GM12892 (cell line): Measurements from ENCODE around the gene ZMIZ1.

ENCODE experiments used
- DNase-seq: peaks from one replicate; pipeline ENCODE4 v3.0.0; 2011; ENCODE audit not compliant: insufficient read length
- FAIRE-seq: peaks from 2 replicates; lab custom pipeline; 2011; peaks lifted over from hg19 to GRCh38; lab: Jason Lieb, UNC
- POLR2A ChIP-seq: IDR thresholded peaks from 2 replicates; pipeline ENCODE4 v1.6.1; 2011; ENCODE audit warnings: low read depth, low read length, control low read depth
- POLR2AphosphoS5 ChIP-seq: IDR thresholded peaks from 2 replicates; pipeline ENCODE4 v1.6.1; 2011; ENCODE audit warnings: low read depth, low read length, control low read depth
- TAF1 ChIP-seq: IDR thresholded peaks from 2 replicates; pipeline ENCODE4 v1.6.1; 2011; ENCODE audit warnings: low read depth, mild to moderate bottlenecking, control low read depth, low read length, borderline replicate concordance

Gene ZMIZ1

DNA sequence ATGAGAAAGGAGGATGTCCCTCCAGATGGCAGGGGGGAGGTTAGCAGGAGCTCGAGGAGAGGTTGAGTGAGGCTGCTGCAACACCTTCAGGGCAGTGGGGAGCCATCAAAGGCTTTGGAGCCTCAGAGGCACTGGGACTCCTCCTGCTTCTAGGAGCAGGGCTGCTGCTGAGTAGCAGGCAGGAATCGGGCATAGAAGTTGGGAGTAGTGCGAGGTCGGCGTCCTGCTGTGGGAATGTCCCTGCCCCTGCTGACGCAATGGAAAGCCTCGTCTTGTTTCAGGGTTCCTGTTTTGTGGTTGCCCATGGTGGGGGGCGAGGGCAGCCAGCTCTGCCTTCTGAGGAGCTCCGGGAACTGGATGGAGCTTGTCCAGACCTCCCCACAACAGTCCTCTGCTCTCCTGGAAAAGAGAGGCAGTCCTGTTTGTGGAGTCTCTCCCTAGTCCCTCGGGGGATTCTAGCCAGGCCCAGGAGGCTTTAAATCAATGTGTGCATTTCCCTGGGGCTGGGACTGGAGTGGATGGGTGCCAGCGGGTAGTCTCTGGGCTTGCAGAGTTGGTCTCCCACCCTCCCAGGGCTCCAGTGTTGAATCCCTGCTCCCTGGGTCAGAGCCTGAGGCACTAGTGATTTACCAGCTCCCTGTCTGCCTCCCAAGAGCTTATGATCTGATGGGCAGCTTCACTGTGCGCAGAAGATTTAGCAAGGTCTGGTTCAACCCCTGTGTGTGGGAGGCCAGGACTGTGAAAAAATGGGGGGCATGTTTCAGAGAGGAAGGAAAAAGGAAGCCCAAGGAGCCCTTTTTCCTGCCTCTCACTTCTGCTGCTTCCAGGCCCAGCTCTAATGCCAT is 179.8 kb downstream of the ZMIZ1 start:
- FAIRE-seq = peak; percentile 82
- DNase-seq = no peak
- TF ChIP-seq TAF1 = no peak
- peak; percentile 61; the same call in 1 of the 2 replicates for TF ChIP-seq POLR2A

DNA sequence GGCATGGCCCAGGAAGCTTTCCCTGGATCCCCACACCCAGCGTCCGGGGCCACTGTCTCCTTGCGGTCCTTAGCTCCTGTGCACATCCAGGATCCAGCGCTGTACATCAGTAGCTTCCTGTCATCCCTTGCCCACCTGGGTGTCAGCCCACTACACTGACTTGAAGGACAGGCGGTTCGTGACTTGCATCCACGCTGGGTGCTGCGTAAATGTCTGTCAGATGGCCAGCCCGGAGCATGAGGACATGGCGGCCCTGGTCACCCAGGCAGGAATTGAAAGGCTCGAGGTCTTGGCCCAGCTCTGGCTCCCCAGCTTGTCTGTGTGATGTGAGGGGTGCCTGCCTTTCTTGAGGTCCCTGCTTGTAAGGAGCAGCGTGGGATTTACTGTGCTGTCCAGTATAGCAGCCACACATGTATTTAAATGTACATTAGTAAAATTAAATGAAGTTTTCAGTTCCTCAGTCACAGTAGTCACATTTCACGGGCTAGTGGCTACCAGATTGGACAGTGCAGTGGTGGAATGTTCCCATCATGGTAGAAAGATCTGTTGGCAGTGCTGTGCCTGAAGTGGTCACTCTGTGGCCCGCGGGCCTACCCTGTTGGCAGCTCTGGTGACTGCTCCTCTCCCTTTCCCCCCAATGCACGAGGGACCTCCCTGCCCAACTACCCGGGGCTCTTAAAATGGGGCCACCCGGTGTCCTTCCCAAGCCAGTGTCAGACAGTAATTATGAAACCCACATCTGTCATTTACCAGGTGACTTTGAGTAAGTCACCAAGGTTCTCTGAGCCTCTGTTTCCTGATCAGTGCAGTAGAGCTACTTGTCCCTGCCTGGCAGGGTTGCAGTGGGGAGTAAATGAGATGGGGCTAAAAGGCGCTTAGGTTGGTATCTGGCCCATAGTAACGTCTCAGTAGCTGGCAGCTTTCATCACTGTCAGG is 180.7 kb downstream of the ZMIZ1 start:
- peak; percentile 72 for TF ChIP-seq POLR2AphosphoS5
- TF ChIP-seq POLR2A = peak; percentile 77
- peak; percentile 73; the same call in 1 of the 2 replicates for TF ChIP-seq TAF1
- peak; percentile 48 for DNase-seq

DNA sequence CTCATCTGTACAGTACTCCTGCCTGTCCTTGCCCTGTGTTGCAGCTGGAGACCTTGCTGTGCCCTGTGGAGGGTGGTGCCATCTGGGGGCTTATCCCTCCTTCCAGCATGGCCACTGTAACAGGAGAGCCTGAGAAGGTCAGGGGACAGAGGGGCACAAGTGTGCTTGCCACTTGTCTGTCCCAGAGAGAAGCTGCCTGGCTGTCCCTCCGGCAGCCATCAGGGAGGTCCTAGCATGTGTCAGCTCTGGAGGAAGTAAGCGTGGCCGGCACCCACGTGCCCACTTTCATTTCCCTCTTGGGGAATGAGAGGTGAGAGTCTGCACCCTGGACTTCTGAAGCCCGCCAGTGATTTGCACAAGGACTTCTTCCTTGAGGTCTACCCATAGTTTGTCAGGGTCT is 181.5 kb downstream of the ZMIZ1 start:
- TF ChIP-seq POLR2A (no peak; the same call in 1 of the 2 replicates), POLR2AphosphoS5 (no peak), TAF1 (no peak)
- no peak for FAIRE-seq
- peak; percentile 40 for DNase-seq

More for the DNA sequence above, 180.7 kb downstream of the ZMIZ1 start:
- peak; percentile 96 for FAIRE-seq

DNA sequence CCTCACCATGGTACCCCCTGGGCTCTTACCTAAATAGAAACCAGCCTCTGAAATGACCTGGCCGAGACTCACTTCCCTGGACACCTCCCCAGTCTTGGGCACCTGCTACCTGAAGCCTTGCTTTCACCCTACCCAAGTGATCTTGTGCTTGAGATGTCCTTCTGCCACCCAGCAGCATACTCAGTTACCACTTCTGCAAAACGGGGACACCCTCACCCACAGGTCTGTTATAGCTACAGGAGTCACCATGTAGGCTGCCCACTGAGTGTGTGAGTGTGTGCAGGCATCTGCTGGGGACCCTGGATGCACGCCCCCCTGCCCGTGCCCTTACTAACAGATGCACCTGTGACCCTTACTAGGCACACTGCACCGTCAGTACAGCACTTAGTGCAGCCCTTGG is 183.7 kb downstream of the ZMIZ1 start:
- no peak for TF ChIP-seq POLR2A
- TF ChIP-seq POLR2AphosphoS5 = no peak
- TF ChIP-seq TAF1 = no peak
- DNase-seq (no peak), FAIRE-seq (peak; percentile 62)

DNA sequence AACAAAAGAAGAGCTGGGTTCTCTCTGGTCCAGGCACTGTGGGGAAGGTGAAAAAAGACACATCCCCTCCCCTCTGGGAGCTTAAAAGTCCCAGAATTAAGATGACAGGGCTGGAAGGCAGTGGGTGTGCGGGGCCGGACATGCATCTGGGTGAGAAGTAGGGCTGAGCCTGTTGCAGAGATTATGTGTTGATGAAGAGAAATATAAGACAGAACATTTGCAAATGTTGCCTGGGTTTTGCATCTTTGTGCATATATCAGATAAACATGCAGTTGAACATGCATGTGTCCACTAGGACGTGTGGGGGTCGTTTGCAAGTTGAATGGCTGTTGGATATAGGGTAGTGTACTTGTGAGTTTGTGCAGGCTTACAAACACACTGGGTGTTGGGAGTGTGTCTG is 184.2 kb downstream of the ZMIZ1 start:
- TF ChIP-seq POLR2AphosphoS5 = no peak
- no peak for TF ChIP-seq TAF1
- no peak for TF ChIP-seq POLR2A
- FAIRE-seq (no peak), DNase-seq (no peak)

DNA sequence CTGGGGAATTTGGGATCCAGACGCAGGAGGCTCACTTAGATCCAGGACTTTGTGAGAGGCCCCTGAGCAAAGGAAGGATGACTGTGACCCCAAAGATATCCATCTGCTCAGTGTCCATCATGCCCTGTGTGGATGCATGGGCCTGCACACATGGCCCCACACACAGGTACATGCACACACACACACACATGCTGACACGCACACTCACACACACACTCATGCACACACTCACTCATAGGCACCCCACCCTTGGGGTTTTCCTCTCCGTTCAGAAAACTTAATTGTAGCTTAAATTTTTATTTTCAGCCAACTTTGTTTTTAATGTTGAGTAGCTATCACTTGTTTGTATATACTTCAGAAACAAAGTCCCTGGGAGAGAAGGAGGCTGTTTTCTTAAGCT is 184.9 kb downstream of the ZMIZ1 start:
- TF ChIP-seq TAF1 = no peak
- TF ChIP-seq POLR2A = no peak
- TF ChIP-seq POLR2AphosphoS5 = no peak
- no peak for DNase-seq
- FAIRE-seq = no peak

DNA sequence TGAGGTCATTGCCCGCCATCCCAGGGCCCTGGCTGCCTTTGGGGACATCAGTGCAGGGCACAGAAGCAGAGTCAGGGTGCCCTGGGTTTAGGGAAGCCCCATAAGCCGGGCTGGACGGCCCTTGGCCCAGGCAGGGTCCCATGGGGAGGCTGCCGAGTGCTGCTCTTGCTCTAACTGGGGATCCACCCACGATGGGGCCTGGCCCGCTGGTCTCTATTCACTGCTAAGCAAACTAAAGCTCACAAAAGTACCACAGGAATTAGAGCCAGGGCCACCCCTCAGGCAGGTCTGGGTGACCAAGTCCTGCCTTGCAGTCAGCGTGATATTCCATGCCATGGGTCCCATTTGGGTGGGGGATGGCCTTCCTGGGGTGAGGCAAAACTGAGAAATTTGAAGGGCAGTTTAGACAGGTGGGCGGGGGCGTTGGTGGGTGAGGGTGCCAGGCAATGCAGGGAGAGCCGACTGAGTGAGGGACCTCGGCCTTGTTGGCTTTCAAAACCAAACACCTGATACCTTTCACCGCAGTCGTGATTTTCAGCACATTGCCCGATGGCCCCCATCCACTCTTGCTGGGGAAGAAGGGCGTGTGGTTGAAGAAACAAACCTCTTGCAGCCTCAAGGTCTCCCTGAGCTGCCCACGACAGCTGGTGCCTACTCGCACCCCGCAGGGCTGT is 185.7 kb downstream of the ZMIZ1 start:
- TF ChIP-seq POLR2AphosphoS5 = no peak
- no peak for TF ChIP-seq POLR2A
- no peak for TF ChIP-seq TAF1
- no peak for DNase-seq
- FAIRE-seq = peak; percentile 53

DNA sequence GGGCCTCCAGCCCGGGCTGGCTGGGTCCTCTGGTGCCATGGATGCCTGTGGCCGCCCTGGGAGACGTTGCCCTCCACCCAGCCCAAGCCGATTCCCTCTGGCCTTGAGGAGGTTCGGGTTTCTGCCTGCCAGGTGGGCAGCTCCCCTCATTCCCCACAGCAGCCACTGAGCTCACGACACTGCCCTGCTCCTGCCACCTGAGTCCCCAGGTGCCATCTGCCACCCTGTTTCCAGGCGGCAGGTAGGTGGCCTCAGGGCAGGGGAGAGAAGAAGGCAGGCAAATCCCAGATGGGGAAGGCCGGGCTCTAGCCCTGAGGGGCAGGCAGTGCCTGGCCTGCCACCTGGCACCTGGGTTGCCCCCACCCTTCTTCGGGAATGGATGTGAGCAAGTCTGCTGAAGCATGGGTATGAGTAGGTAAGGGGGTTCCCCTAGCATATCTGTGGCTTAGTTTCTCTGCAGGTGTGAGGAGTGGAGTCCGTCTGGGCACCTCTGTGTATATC is 186.3 kb downstream of the ZMIZ1 start:
- no peak for DNase-seq
- peak; percentile 69 for FAIRE-seq
- TF ChIP-seq TAF1 = no peak
- TF ChIP-seq POLR2AphosphoS5 = no peak
- no peak for TF ChIP-seq POLR2A

DNA sequence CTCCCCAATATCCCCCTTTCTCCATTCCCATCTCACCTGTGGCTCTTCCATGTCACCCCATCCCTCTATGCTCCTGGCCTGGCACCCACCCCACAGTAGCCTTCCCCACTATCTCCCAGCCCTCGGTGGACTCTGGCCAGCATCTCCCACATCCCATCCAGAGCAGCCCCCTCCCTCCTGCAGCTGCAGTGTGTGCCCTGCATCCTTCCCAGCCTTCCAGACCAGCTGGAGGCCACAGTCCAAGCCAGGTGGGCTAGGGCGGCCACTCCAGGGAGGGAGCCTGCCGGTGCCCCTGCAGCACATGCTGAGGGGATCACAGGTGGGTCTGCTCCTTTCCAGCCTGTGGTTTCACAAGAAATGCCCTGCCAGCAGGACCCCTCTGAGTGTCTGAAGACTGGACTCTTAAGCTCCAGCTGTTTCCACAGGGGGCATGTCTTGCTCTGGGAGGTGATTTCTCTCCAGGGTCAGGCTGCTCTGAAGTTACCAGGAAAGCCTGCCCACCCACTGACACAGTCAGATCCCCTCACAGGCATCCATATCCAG is 187.6 kb downstream of the ZMIZ1 start:
- TF ChIP-seq POLR2A (no peak), TAF1 (no peak), POLR2AphosphoS5 (no peak)
- no peak for DNase-seq
- no peak for FAIRE-seq

DNA sequence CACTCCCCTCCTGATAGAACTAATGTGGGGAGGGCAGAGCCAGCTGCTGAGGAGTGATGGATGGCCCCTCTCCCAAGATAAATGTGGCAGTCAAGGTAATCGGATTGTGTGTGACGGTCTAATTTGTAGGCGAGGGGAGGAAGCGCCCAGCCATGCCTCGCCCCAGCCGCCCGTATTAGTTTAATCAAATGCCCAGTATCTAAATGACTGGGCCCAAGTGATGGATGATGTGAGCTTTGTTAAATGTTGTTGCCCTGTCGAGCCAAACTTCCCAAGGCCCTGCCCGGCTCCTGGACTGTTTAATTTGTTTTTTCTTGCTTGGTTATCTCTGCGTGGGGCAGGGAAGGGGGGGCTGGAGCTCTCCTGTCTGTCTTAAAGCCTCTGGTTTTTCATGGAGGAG is 190.1 kb downstream of the ZMIZ1 start:
- no peak for FAIRE-seq
- TF ChIP-seq POLR2AphosphoS5 = no peak
- no peak; the same call in 1 of the 2 replicates for TF ChIP-seq POLR2A
- no peak for TF ChIP-seq TAF1

More for the DNA sequence above, 190.1 kb downstream of the ZMIZ1 start:
- DNase-seq = no peak
